ENCODE measurements around the gene PHF21B.

GRCh38 chr22:44891293-44891747 is 118.5 kb downstream of the PHF21B start:
- TF ChIP-seq CTCF (optimal IDR thresholded peaks at IDR 0.05 in 1 of 3, IDR thresholded peaks at IDR 0.05 in 1 of 3, conservative IDR thresholded peaks at IDR 0.05 in 1 of 3; ENCODE audit: extremely low read depth in 1 of 3, insufficient read depth in 2 of 3, low read length in 3 of 3) (no peak), EZH2 (IDR thresholded peaks at IDR 0.05; ENCODE audit: low read length) (no peak)

Data from keratinocyte (primary cell).